Fibroblast of skin of left quadriceps (primary cell): ENCODE measurements around the gene SNAP29.
"Not testable (repeated sequence)": the region's sequence is repeated elsewhere in the genome, so short reads cannot be mapped to it uniquely, and the experiment has no call there.

Experiments
- DNase-seq, 2 experiments: peaks; one replicate each; pipeline ENCODE4 v3.0.0-alpha.2; 2013; ENCODE audit warnings: low read depth in 2 of 2

Gene SNAP29

DNA sequence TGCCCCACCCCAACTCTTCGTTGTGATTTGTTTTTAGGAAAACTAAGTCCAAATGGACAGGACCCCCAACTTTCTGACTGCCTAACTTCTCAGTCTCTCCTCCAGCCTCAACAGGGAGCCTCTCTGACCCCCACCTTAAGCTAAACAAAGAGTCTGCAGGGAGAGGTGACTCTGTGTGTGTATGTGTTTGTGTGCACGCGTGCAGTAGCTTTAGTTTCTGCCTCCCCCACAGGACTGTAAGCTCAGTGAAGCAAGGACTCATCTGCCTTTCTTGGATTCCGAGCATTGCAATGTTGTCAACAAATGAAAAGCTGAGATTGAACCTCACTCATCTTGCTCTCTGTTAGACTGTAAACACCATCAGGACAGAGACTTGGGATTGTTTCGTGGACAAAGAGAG, 7.9 kb downstream of the SNAP29 start:
- DNase-seq, result no peak

- DNase-seq, result no peak
These were observed 8.6 kb downstream of the SNAP29 start for GRCh38 chr22:20867179-20868024.

GRCh38 chr22:20868025-20868962, 9.5 kb downstream of the SNAP29 start:
- DNase-seq, result peak; percentile 11 to 13

DNA sequence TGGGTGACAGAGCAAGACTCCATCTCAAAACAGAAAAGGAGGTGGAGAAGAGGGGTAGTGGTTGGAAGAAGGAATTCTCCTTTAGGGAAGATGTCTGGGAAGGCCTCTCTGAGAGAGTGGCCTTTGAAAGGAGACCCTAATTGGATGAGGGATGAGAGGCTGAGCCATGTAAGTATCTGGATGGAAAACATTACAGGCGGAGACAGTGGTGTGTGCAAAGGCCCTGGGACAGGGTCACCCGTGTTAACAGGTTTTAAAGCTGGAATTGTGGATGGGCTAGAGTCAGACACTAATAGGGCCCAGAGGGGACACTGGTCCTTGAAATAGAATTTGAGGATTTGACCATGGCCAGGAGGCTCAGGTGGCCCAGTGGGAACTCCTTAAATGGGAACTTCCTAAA, 10.4 kb downstream of the SNAP29 start:
- no peak for DNase-seq

GRCh38 chr22:20873214-20873613, 14.4 kb downstream of the SNAP29 start:
- DNase-seq, result no peak

GRCh38 chr22:20875296-20875695, 16.5 kb downstream of the SNAP29 start:
- DNase-seq, result no peak

DNA sequence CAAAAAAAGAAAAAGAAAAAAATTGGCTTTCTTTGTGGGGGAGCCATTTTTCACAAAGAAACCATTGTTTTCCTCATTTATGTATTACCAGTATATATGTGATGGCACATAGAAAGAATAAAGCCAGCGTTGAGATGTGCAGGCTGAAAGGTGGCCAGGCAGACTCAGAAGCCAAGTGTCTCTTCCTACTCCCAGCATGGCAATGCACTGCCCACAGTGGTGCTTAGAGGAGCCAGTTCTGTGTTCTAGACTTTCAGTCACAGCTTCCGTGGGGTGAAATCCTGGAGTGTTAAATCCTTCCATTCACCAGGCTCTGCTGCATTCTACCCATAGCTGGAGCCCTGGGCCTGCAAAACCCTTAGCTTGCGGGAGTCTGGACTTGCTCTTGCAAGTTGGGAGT, 18.9 kb downstream of the SNAP29 start:
- no peak for DNase-seq

DNA sequence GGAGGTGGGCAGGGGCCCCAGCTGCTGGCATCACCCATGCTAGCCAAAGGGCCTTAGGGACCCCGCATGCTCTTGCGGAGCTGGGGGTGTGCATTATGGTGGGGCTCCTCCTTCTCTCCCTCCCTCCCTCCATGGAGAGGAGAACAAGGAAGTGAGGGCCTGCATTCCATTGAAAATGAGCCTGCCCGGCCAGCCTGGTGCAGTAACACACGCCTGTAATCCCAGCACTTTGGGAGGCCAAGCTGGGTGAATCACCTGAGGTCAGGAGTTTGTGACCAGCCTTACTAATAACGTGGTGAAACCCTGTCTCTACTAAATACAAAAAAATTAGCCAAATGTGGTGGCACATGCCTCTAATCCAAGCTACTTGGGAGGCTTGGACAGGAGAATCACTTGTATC, 22.4 kb downstream of the SNAP29 start:
- no peak for DNase-seq

GRCh38 chr22:20881869-20882815, 23.3 kb downstream of the SNAP29 start:
- no peak for DNase-seq

GRCh38 chr22:20882855-20883254, 24.0 kb downstream of the SNAP29 start:
- no peak for DNase-seq

DNA sequence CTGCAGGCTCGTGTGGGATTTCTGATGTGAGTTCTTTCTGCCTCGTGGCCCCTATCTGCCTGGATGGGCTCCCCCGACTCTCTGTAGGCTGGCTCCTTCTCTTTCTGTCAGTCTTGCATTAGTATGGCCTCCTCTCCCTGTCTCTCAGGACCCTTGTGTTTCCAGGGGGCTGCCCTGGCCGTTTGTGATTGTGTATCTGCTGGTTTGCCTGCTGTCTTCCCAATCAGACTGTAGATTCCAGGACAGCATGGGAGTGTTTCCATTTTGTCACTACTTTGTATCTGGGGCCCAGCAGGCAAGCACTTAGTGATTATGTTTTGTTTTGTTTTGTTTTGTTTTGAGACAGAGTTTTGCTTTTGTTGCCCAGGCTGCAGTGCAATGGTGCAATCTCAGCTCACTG, 25.6 kb downstream of the SNAP29 start:
- DNase-seq, result no peak

DNA sequence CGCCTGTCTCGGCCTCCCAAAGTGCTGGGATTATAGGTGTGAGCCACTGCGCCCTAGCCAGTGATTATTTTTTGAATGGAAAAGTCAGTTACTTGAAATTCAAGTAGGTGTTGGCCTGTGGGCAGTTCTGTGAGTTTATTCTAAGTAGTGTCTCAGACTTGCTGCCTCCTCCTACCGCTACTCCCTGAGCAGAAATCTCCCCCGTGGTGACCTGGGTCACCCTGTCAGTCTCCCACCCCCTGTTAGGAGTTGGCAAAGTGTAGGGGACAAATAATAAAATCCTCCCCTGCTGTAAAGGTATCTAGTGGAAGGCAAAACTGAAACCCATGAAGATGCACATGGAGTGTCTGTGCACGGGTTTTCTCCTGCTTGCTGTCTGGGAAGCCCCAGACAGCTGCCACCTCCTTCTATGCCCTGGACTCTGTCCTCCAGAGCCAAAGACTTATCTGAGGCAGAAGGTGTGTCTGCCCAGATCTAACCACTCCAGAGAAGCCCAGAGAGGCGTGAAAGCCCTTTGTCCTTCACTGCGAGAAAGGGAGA, 26.3 kb downstream of the SNAP29 start:
- DNase-seq, result no peak

- DNase-seq, result peak; percentile 19 to 25
These were observed 26.9 kb downstream of the SNAP29 start for GRCh38 chr22:20885557-20886323.

DNA sequence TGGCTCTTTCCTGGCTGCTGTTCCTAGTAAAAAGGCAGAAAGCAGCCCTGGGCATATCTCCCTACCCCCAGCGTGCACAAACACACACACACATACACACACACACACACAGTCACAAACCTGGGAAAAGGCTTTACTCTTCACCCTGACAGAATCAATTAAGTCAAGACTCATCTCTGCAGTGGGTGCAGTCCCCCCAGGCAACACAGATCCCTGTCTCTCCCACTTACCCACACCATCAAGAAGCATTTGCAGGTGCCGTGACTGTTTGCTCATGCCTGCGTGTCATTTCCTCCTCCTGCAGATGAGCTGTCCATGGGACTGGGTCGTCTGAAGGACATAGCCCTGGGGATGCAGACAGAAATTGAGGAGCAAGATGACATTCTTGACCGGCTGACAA, 28.6 kb downstream of the SNAP29 start:
- DNase-seq, result no peak

- DNase-seq, result no peak
These were observed 30.4 kb downstream of the SNAP29 start for GRCh38 chr22:20889025-20889704.

DNA sequence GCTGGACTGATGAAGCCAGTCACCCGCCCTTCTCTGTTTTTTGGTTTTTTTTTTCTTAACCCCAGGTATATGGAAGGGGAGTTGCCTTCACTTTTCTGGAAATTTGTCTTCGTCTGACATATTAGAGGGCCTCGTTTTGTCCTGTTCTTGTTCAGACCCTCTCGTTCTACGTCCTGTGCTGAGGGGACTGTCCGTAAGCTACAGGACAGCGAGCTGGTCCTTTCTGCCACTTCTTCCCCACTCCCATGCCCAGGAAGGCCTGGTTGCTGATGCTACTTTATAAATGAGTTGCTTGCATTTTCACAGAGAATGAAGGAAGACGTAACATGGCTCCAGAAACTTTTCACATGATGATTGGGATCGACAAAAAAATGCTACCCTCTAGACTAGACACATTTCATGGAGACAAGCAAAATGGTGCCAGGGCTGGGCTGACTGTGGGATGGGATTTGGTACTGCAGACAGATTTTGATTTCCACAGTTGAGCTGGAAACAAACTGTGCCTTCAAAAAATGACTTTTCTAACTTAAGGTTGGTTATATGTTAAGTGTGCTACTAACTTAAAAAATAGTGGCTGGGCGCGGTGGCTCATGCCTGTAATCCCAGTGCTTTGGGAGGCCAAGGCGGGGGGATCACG, 31.2 kb downstream of the SNAP29 start:
- no peak for DNase-seq

DNA sequence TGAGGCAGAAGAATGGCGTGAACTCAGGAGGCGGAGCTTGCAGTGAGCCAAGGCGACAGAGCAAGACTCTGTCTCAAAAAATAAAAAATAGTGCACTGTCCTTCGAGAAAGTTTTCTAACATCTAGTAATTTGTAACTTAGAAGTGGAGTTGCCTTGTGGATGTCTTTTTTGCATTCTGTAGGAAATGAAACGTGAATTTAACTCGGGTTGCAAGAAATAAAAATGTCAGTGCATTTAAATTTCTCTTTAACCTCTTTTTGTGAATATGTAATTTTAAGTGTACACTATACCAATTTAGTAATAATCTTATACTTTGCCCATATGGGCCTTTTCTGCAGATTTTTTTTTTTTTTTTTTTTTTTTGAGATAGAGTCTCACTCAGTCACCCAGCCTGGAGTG, 32.2 kb downstream of the SNAP29 start:
- no peak for DNase-seq

GRCh38 chr22:20897737-20898136, 38.9 kb downstream of the SNAP29 start:
- DNase-seq, result not testable (repeated sequence)

- no peak for DNase-seq
These were observed 41.1 kb downstream of the SNAP29 start for GRCh38 chr22:20899827-20900423.
